Peyer's patch (tissue), 4 donors: ENCODE results near the gene MZB1. TPM values are rescaled to one million over a fixed set of nuclear protein-coding genes. Genes with fewer than 3 reads are reported as not detected.

ENCODE experiments used
- DNase-seq, 3 donors: peaks; one replicate each; pipeline ENCODE4 v3.0.0-alpha.2; 2017 to 2019
- H3K27ac ChIP-seq, 4 donors: fragments of 200-600 bp; sonication (generic); one replicate each; pipeline ENCODE4 v1.5.1; 2016 to 2019
- H3K27me3 ChIP-seq, 2 donors: fragments of 200-600 bp; sonication (generic); one replicate each; pipeline ENCODE4 v1.5.1; 2019
- H3K36me3 ChIP-seq, 3 donors: fragments of 200-600 bp; sonication (generic); one replicate each; pipeline ENCODE4 v1.5.1; 2016 to 2019
- H3K4me1 ChIP-seq, 4 donors: fragments of 200-600 bp; sonication (generic); one replicate each; pipeline ENCODE4 v1.5.1; 2016 to 2019
- H3K4me3 ChIP-seq, 4 donors: fragments of 200-600 bp; sonication (generic); 1 replicate in 3 of 4; 2 replicates in 1 of 4; pipeline ENCODE4 v1.5.1; 2016 to 2019; ENCODE audit warnings: mild to moderate bottlenecking in 1 of 4
- H3K9me3 ChIP-seq, 4 donors: fragments of 200-600 bp; sonication (generic); one replicate each; pipeline ENCODE4 v1.5.1; 2016 to 2019; ENCODE audit warnings: mild to moderate bottlenecking in 1 of 4
- POLR2A ChIP-seq, 2 donors: fragments of 450-650 bp; IDR thresholded peaks; one replicate each; pipeline ENCODE4 v1.5.1; 2017; ENCODE audit warnings: antibody characterized with exemption in 2 of 2, mild to moderate bottlenecking in 2 of 2, moderate library complexity in 2 of 2
- total RNA-seq, 4 donors: library from RNA; depleted of rRNA; stranded (reverse); fragments of >200 nt; gene quantifications; one replicate each; pipeline ENCODE4 v1.1.0, GENCODE V29; 2016
- TF ChIP-seq, protein P1 (sequence below), 6 experiments: fragments of 450-650 bp in 4 of 6; fragments of 200-600 bp in 2 of 6; sonication (generic) in 1 of 6; IDR thresholded peaks; one replicate each; pipeline ENCODE4 v1.5.1; 2017 to 2019; ENCODE audit warnings: antibody characterized with exemption in 6 of 6, mild to moderate bottlenecking in 3 of 6, moderate library complexity in 1 of 6

Gene MZB1
- total RNA-seq, 4 donors from 2014 or later = 1.4 to 18.2 (median 4.4) TPM

DNA sequence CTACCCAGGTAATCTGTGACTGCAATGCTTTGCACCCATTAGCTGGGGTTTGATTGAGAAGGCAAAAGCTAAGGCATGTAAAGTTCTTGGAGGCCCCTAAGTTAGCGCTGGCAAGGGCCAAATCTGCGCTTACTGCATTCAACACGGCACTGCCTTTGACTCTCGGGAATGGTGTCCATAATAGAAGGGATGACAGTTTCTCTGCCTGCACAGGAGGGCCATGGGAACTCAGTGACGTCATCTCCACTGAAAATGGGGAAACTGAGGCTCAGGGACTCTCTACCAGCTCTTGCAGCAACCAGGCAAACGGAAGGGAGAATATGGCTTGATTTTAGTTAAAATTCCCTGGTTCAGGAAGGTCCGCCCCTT is 13.7 kb upstream of the MZB1 start:
- Histone ChIP-seq H3K4me3 (peak overlapping the region; percentile 52 to 77 (median 56)), H3K4me1 (peaks cover 0 to 9% (median 4%) of the 10 kb centered on the region in 4 donors), H3K27ac (peak overlapping the region; percentile 79 to 95 (median 89)), H3K27me3 (no peaks in the 10 kb centered on the region), H3K36me3 (no peaks in the 10 kb centered on the region), H3K9me3 (no peaks in the 10 kb centered on the region)
- DNase-seq = no peak
- TF ChIP-seq, protein P1, sequence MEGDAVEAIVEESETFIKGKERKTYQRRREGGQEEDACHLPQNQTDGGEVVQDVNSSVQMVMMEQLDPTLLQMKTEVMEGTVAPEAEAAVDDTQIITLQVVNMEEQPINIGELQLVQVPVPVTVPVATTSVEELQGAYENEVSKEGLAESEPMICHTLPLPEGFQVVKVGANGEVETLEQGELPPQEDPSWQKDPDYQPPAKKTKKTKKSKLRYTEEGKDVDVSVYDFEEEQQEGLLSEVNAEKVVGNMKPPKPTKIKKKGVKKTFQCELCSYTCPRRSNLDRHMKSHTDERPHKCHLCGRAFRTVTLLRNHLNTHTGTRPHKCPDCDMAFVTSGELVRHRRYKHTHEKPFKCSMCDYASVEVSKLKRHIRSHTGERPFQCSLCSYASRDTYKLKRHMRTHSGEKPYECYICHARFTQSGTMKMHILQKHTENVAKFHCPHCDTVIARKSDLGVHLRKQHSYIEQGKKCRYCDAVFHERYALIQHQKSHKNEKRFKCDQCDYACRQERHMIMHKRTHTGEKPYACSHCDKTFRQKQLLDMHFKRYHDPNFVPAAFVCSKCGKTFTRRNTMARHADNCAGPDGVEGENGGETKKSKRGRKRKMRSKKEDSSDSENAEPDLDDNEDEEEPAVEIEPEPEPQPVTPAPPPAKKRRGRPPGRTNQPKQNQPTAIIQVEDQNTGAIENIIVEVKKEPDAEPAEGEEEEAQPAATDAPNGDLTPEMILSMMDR (IDR thresholded peaks at IDR 0.05) = no peak
- TF ChIP-seq POLR2A (IDR thresholded peaks at IDR 0.05) = peak in 1 of 2 donors; percentile 4

DNA sequence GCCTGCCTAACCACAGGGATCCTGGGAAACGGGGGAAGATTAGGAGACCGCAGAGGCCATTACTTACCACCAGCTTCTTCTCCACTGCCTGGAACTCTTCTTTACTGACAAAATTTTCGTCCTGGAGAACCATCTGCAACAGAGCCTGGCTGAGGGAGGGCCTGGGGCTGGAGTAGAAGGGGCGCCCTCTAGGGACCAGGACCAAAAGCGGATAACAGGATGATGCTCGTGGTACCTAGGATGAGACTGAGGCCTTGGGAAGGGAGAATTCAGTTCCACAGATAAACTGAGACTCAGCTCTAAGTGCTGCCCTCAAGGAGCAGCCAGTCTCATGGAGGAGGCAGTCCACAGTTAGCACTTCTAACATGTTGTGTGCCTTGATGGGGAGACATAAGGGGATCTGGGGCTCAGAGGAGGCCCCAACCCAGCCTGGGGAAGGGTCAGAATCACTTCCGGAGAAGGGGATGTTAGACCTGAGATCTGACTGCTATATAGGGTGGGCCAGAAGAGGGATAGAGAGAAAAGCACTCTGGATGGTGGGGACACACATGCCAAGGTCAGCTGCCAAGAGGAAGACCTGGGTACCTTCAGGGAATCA is 12.9 kb upstream of the MZB1 start:
- Histone ChIP-seq H3K4me1 (peaks cover 0 to 9% (median 4%) of the 10 kb centered on the region in 4 donors), H3K27me3 (no peaks in the 10 kb centered on the region), H3K9me3 (no peaks in the 10 kb centered on the region), H3K36me3 (no peaks in the 10 kb centered on the region), H3K27ac (peak overlapping the region in 1 of 4 donors; percentile 95), H3K4me3 (no peak overlapping the region)
- DNase-seq = no peak
- TF ChIP-seq, protein P1 (IDR thresholded peaks at IDR 0.05) = peak in 5 of 6 experiments; percentile 10 to 43 (median 30)
- TF ChIP-seq POLR2A (IDR thresholded peaks at IDR 0.05) = no peak

DNA sequence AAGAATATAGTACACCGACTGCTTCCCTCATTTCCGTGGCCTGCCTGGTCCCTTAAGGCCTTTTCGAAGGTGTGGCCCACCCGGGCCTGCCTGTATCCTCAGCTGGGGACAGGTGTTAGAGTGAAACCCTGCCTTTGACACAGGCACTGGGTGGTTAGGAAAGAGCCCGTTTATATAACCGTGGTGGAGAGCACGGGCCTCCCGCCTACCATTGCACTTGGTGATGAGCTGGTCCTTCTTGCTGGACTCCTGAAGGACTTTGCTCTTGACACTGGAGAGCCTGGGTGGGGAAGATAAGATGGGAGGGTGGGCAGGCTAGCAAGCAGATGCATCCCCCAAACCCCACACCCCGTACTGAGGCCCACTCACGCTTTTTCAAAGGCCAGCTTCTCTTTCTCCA is 11.8 kb upstream of the MZB1 start:
- Histone ChIP-seq H3K36me3 (no peaks in the 10 kb centered on the region), H3K9me3 (no peaks in the 10 kb centered on the region), H3K27me3 (no peaks in the 10 kb centered on the region), H3K27ac (no peak overlapping the region), H3K4me3 (no peak overlapping the region), H3K4me1 (peaks cover 0 to 9% (median 4%) of the 10 kb centered on the region in 4 donors)
- DNase-seq = no peak
- no peak for TF ChIP-seq POLR2A (IDR thresholded peaks at IDR 0.05)
- TF ChIP-seq, protein P1 (IDR thresholded peaks at IDR 0.05) = no peak

DNA sequence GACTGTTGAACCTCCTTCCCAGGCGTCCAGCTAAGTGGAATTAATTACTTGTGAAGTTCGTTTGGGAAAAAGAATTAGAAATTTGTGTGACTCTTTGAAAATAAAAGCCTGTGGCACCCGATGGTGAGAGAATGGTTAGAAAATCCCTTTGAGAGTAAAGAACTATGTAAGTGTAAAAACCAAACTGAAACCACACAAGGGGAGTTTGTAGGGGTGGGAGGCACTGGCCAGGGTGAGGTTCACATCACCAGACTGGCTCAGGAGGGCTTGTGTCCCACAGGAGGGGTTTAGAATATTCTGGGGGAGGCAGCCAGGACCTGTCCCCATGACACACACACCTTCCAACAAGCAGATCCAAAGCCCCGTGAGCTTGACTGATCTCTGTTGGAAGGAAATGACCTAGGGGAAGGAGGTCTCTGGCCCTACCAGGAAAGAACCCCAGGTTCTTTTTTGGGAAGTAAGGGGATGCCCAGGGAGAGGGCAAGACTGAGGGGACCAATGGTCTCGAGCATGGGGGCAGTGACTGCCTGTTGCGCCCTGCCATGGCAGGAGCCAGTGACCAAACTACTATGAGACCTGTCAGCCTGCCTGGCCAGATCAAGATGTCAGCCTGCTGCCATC is 9.9 kb upstream of the MZB1 start:
- H3K27ac ChIP-seq = no peak overlapping the region
- no peak for TF ChIP-seq POLR2A (IDR thresholded peaks at IDR 0.05)
- TF ChIP-seq, protein P1 (IDR thresholded peaks at IDR 0.05) = no peak
- no peaks in the 10 kb centered on the region for H3K9me3 ChIP-seq

DNA sequence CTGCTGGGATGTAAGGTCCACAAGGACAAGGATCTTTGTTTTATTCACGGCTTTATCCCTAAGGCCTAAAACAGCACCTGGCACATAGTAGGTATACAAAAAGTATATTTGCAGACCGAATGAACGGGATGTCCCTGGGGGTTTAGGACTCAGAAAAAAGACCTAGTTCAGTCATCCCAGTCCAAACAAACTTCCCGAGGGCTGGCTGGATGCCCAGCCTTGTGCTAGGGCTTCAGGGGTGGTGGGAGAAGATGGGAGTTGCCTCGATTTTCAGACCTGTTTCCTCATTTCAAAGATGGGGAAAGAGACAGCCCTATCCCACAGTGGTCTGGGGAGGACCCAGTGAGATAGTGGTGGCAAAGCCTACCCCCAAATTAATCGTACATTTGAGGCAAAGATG is 8.2 kb upstream of the MZB1 start:
- peak in 1 of 3 donors; percentile 24 for DNase-seq
- H3K27me3 ChIP-seq = peaks cover 0 to 8% of the 10 kb centered on the region in 2 donors
- peaks cover 0 to 26% (median 6%) of the 10 kb centered on the region in 4 donors for H3K4me1 ChIP-seq
- H3K9me3 ChIP-seq = no peaks in the 10 kb centered on the region
- H3K27ac ChIP-seq = no peak overlapping the region
- TF ChIP-seq, protein P1 (IDR thresholded peaks at IDR 0.05) = no peak
- no peak for TF ChIP-seq POLR2A (IDR thresholded peaks at IDR 0.05)
- no peak overlapping the region for H3K4me3 ChIP-seq
- H3K36me3 ChIP-seq = no peaks in the 10 kb centered on the region

More for the DNA sequence above, 9.9 kb upstream of the MZB1 start:
- DNase-seq = peak in 1 of 3 donors; percentile 38
- Histone ChIP-seq H3K4me1 (peaks cover 0 to 17% (median 4%) of the 10 kb centered on the region in 4 donors), H3K4me3 (no peak overlapping the region), H3K27me3 (no peaks in the 10 kb centered on the region), H3K36me3 (no peaks in the 10 kb centered on the region)
